ENCODE data around the gene CHD9NB. TPM values are rescaled to one million over a fixed set of nuclear protein-coding genes. Genes with fewer than 3 reads are reported as not detected.

The CHD9NB gene
- total RNA-seq, 4 donors from 2014 or later, result 2.4 to 6.9 (median 3.2) TPM; not detected in 1

DNA sequence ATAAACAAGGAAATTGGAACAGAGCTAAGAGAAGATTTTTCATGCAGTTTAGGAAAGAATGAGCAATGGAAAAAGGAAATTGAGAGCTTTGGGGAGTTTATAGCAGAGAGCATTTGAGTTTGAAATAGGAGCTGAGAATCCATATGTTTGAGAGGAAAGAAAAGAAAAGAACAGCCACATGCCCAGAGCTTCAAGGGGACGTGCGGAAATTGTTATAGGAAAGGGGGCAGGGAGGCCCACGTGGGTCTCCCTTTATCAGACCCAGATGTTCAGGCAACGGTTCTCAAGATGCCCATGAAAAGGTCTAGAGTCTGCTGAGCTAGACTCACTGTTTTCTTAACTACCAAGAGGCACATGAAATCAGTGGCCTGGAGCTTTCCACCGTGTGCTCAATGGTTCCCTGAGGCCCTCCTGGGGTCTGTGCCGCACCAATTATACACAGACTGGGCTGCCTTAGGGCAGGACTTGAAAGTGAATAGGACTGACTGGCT is 33.3 kb upstream of the CHD9NB start:
- TF ChIP-seq, protein P1, sequence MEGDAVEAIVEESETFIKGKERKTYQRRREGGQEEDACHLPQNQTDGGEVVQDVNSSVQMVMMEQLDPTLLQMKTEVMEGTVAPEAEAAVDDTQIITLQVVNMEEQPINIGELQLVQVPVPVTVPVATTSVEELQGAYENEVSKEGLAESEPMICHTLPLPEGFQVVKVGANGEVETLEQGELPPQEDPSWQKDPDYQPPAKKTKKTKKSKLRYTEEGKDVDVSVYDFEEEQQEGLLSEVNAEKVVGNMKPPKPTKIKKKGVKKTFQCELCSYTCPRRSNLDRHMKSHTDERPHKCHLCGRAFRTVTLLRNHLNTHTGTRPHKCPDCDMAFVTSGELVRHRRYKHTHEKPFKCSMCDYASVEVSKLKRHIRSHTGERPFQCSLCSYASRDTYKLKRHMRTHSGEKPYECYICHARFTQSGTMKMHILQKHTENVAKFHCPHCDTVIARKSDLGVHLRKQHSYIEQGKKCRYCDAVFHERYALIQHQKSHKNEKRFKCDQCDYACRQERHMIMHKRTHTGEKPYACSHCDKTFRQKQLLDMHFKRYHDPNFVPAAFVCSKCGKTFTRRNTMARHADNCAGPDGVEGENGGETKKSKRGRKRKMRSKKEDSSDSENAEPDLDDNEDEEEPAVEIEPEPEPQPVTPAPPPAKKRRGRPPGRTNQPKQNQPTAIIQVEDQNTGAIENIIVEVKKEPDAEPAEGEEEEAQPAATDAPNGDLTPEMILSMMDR (IDR thresholded peaks at IDR 0.05), result no peak
- no peak for TF ChIP-seq POLR2A (IDR thresholded peaks at IDR 0.05)
- H3K36me3 ChIP-seq, result no peaks in the 10 kb centered on the region
- no peak for DNase-seq
- peak overlapping the region in 2 of 4 donors; percentile 12 to 35 for H3K27ac ChIP-seq
- no peaks in the 10 kb centered on the region for H3K27me3 ChIP-seq
- H3K4me1 ChIP-seq, result peaks cover 0 to 28% (median 7%) of the 10 kb centered on the region in 4 donors
- H3K9me3 ChIP-seq, result no peaks in the 10 kb centered on the region
- H3K4me3 ChIP-seq, result no peak overlapping the region

DNA sequence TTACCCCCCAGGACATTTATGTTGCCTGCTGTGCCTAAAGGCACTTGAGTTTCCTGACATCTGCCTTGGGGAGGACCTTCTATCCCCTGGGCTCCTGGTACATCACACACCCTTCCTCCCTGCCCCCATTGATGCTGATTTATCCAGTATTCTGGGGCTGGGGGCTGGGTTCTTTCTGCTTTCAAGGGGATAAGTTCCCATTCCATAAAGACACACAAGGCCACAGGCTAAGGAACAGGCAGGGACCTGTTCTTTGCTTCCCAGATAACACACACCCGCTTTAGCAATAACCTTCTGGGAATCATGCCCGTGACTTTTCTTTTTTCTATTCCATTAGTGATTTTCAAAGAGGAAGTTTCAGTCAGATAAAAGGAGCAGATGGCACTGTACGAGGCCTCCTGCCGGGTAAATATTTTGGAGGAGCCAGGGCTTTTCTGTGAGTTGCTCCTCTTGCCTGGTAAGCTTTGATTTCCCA is 32.7 kb upstream of the CHD9NB start:
- DNase-seq, result no peak
- peak overlapping the region in 3 of 4 donors; percentile 26 to 58 (median 35) for H3K27ac ChIP-seq
- H3K4me1 ChIP-seq, result peaks cover 0 to 28% (median 4%) of the 10 kb centered on the region in 4 donors
- no peak overlapping the region for H3K4me3 ChIP-seq
- TF ChIP-seq, protein P1 (IDR thresholded peaks at IDR 0.05), result no peak
- TF ChIP-seq POLR2A (IDR thresholded peaks at IDR 0.05), result no peak
- H3K36me3 ChIP-seq, result no peaks in the 10 kb centered on the region
- H3K9me3 ChIP-seq, result no peaks in the 10 kb centered on the region
- H3K27me3 ChIP-seq, result no peaks in the 10 kb centered on the region

DNA sequence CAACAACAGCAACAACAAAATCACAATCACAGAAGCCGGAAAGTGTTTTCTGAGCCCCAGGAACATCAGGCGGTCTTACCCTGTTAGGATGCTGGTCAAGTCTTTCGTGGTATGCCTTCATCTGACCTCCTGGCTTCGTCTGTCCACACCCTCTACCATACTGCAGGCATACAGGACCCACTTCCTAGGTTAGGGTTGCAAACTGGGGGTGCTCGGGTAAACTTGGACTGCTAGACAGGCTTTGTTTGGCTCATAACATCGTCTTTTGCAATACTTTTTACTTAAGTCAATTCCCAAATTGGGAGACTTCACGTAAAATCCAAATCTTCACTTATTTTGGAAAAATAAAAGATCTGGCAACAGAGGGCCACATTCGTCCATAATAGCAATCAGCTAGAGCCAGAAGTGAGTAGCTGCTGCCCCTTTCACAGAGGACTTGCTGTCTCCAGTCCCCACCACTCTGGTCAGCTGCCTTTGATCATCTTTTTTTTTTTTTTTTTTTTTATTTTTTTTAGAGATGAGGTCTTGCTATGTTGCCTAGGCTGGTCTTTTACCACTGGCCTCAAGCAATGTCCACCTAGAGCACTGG is 32.1 kb upstream of the CHD9NB start:
- Histone ChIP-seq H3K9me3 (no peaks in the 10 kb centered on the region), H3K27me3 (no peaks in the 10 kb centered on the region), H3K27ac (peak overlapping the region in 3 of 4 donors; percentile 26 to 58 (median 35)), H3K4me1 (peaks cover 0 to 25% (median under 1%) of the 10 kb centered on the region in 4 donors), H3K4me3 (no peak overlapping the region), H3K36me3 (no peaks in the 10 kb centered on the region)
- no peak for TF ChIP-seq POLR2A (IDR thresholded peaks at IDR 0.05)
- TF ChIP-seq, protein P1 (IDR thresholded peaks at IDR 0.05), result no peak
- no peak for DNase-seq

DNA sequence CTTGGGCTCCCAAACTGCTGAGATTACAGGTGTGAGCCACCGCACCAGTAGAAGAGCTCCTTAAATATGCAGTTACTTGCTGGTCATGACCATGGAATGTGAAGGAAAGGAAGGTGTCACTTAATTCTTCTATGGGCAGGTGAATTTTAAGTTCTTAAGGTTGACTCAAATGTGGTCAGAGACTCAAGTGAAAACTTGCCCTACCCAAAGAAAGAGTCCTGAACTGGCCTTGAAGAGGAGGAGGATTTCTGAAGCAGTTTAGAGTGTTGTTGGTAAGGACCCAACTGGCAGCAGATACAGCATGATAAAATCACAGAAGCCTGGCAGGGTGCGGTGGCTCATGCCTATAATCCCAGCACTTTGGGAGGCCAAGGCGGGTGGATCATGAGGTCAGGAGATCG is 31.4 kb upstream of the CHD9NB start:
- Histone ChIP-seq H3K4me1 (peaks cover 0 to 21% (median 0%) of the 10 kb centered on the region in 4 donors), H3K4me3 (no peak overlapping the region), H3K27me3 (no peaks in the 10 kb centered on the region), H3K36me3 (no peaks in the 10 kb centered on the region), H3K9me3 (no peaks in the 10 kb centered on the region), H3K27ac (no peak overlapping the region)
- TF ChIP-seq, protein P1 (IDR thresholded peaks at IDR 0.05), result no peak
- no peak for TF ChIP-seq POLR2A (IDR thresholded peaks at IDR 0.05)
- no peak for DNase-seq

DNA sequence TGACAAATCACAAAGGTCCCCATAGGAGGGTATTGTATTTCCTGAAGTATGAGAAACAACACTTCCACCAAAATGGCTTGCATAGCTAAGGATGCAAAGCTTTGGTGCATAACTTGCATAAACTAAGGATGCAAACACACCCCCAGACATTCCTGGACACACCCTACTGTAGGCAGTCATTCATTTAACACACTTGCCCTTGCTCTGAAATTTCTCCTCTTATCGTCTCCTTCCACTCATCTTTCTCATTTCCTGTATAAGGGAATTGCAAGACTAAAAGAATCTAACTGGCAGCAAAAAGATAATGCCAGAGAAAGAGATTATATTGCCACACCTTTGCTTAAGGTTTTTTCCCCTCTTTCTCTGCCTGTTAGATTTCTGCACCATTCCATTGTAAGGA is 30.4 kb upstream of the CHD9NB start:
- TF ChIP-seq, protein P1 (IDR thresholded peaks at IDR 0.05), result no peak
- no peak for TF ChIP-seq POLR2A (IDR thresholded peaks at IDR 0.05)

More for the DNA sequence above, 30.4 kb upstream of the CHD9NB start:
- no peaks in the 10 kb centered on the region for H3K9me3 ChIP-seq
- DNase-seq, result no peak
- no peaks in the 10 kb centered on the region for H3K36me3 ChIP-seq
- H3K4me1 ChIP-seq, result peaks cover 0 to 21% (median 0%) of the 10 kb centered on the region in 4 donors
- H3K4me3 ChIP-seq, result no peak overlapping the region
- no peak overlapping the region for H3K27ac ChIP-seq
- no peaks in the 10 kb centered on the region for H3K27me3 ChIP-seq
